HG02884 (cell line): ENCODE results near the gene USP3.
"Not testable (repeated sequence)": the region's sequence is repeated elsewhere in the genome, so short reads cannot be mapped to it uniquely, and the experiment has no call there.

Source experiments
- ATAC-seq: cut with Tn5 transposase; IDR thresholded peaks from one replicate; pipeline ENCODE4 v1.9.1; 2021; ENCODE audit warnings: mild to moderate bottlenecking, moderate library complexity; ENCODE audit not compliant: unreplicated experiment

USP3 gene

GRCh38 chr15:63475707-63476106 lies 28.7 kb upstream of the USP3 start:
- ATAC-seq = no peak

DNA sequence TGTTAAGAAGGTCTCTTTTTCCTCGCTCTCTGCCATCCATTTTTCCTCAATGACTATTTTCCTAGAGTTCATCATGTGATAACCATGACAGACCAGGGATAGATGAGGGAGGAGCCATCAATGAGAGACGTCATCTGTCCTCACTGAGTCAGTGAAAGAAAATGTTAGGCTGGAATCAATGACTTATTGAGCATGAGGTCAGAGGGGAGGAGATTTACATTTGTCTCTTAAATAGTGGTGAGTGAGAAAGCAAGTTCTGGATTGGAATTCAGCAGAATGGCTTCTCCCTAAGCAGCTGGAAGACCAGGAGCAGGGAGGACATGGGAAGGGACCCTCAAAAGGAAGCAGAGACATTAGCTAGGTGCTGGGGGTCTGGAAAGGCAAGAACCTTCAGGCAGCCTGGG lies 28.2 kb upstream of the USP3 start:
- no peak for ATAC-seq

DNA sequence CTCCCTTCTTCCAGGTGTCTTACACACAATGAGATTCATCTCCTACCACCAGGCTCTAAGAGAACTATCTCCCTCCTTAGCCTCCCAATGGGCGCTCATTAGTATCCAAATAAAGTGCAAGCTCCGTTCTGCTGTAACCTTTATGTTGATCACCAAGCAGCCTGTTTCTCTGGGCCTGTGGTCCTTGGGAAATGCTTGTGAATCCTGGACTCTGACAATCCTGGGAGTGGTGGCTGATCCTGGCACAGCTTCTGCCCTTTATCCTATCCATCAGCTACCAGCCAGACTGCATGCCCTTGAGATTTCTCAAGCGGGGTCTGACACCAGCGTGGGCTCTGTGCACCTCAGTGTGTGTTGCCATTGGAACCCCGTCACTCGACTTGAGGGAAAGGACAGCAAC lies 26.1 kb upstream of the USP3 start:
- no peak for ATAC-seq

- ATAC-seq = no peak
Measured at GRCh38 chr15:63480441-63480821, 24.0 kb upstream of the USP3 start.

- ATAC-seq = no peak
Measured at GRCh38 chr15:63481105-63481810, 23.1 kb upstream of the USP3 start.

GRCh38 chr15:63482874-63483323 lies 21.5 kb upstream of the USP3 start:
- ATAC-seq = no peak

GRCh38 chr15:63483521-63484371 lies 20.6 kb upstream of the USP3 start:
- ATAC-seq = no peak

GRCh38 chr15:63484433-63485186 lies 19.8 kb upstream of the USP3 start:
- ATAC-seq = no peak

DNA sequence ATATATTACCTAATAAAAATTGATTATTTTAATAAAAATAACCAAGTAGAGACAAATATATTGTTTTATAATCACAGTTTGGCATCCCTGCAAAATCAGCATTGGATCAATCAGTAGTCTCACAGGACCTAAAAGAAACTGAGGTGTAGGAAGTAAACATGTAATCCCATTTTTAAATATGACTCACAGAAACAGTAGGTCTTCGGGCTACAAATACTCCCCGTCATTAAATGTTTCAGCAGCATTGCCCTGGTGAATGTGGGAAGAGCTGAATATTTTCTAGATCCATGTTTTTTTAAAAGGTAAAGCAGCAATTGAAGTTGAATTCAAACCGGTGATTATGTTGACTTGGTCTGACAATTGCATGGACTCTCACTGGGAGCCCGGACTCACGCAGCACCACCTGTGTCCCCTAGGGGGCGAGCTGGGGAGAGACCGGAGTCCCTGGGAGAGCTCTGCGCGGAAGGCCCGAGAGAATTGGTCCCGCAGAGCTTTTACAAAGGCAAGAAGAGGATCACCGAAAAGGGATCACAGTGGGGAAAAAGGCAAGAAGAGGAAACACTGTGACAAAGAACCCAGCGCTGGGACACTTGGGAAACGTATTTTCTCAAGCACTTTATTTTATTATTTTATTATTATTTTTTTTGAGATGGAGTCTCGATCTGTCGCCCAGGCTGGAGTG lies 17.2 kb upstream of the USP3 start:
- no peak for ATAC-seq

- ATAC-seq = not testable (repeated sequence)
Measured at GRCh38 chr15:63487758-63488397, 16.5 kb upstream of the USP3 start.

- ATAC-seq = no peak
Measured at GRCh38 chr15:63488398-63488960, 15.9 kb upstream of the USP3 start.

GRCh38 chr15:63489352-63489751 lies 15.0 kb upstream of the USP3 start:
- no peak for ATAC-seq

DNA sequence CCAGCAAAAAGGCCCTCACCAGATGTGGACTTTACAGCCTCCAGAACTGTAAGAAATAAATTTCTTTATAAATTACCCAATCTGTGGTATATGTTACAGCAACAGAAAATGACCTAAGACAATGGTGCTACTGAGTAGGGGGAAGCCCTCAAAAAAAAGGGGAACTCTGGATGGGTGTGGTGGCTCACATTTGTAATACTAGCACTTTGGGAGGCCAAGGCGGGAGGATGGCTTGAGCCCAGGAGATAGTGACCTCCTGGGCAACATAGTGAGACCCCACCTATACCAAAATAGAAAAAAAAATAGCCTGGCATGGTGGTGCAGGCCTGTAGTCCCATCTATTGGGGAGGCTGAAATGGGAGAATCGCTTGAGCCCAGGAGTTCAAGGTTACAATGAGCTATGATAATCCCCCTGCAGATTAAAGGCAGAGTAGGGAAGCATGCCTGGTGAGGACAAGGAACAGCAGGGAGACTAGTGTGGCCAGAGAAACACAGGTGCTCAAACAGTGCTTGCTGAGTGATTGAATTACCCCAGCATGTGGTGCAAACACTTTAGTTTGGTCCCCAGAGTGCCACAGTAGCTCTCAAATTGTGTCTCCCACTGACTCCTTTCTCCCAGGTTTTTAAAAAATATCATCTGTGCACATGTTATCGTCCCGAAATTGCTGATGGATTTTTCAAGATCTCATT lies 13.9 kb upstream of the USP3 start:
- ATAC-seq = no peak

- no peak for ATAC-seq
Measured at GRCh38 chr15:63491116-63491827, 13.1 kb upstream of the USP3 start.

DNA sequence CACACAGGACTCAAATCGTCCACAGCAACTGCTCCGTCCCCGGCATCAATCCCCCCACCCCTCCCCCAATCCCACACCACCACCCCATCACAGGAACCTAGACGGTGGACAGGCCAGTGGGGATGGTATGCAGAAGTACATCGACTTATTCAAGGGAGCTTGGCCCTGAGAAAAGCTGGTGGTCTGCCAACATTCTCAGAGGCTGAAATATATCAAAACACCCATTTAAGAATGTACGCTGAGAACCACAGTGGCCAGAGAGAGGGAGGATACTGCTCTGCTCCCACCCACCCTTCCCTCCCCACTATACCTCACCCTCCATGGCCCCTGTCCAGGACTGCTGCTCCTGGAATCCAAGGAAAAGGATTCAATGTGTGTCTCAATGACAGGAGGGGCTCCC lies 12.4 kb upstream of the USP3 start:
- ATAC-seq = no peak

DNA sequence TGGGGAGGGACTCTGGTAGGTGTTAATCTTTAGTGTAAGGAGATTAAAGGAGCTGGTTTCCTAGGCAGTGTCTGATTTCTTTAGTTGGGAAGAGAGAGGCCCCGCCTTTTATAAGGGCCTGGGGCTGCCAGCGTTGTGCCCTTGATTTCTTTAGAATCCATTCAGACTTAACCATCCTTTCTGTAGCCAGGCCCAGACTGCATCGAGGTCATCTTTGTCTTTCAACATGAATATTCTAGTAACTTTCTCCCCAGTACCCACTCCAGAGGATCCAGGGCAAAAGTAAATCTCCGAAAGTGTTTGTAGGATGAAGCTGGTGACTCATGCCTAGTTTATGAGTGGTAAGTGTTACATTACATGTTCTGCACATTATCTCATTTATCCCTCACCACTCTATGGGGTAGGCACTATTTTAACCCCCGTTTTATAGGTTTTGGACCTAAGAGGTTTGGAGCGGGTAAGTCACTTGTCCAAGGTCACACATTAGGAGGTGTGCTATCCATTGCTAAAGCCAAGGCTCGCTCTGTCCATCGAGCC lies 11.8 kb upstream of the USP3 start:
- ATAC-seq = no peak

- ATAC-seq = no peak
Measured at GRCh38 chr15:63493436-63493835, 11.0 kb upstream of the USP3 start.

- ATAC-seq = no peak
Measured at GRCh38 chr15:63494408-63494807, 10.0 kb upstream of the USP3 start.

DNA sequence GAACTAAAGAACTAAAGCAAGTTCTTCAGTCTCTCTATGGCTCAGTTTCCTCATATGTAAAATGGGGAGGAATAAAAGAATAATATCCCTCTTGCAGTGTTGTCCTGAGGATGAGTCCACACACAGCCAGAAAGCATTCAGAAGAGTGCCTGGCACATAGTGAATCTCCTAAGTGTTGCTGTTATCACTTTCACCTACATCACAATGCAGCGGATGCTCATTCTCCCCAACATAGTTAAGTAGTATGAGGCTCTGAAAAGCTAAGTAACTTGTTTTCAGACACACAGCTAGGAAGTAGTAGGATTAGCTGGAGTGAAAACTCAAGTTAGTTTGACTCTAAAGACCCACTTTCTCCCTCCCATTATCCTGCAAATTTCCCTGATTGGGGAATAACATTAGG lies 9.1 kb upstream of the USP3 start:
- ATAC-seq = no peak
